SK-N-DZ (cell line): ENCODE data around the gene FREM1. TPM values are rescaled to one million over a fixed set of nuclear protein-coding genes. Genes with fewer than 3 reads are reported as not detected.
"Not testable (repeated sequence)": the region's sequence is repeated elsewhere in the genome, so short reads cannot be mapped to it uniquely, and the experiment has no call there.

Source experiments
- DNase-seq: peaks from one replicate; pipeline ENCODE4 v3.0.0-alpha.2; 2015; ENCODE audit warnings: low spot score
- polyA plus RNA-seq, 2 experiments: library from polyadenylated mRNA; depleted of rRNA; stranded (reverse); fragments of >200 nt; gene quantifications; 2 replicates each; pipeline ENCODE4 v1.2.3, GENCODE V29; 2014

Gene FREM1
- polyA plus RNA-seq (2014; cell fraction: cytosol; rRNA removed) = 0.23 and 0.30 TPM in 2 replicates
- polyA plus RNA-seq (2014; cell fraction: nucleus; rRNA removed) = 0.35 and 0.97 TPM in 2 replicates

- DNase-seq = no peak
Observed at GRCh38 chr9:14909961-14910805, at the start of gene FREM1. TSS of gene FREM1 (minus strand) at chr9:14910428. CDS start at chr9:14868977, 41,451 bp downstream.

- DNase-seq = no peak
Observed at GRCh38 chr9:14958989-14959388, 48.8 kb upstream of the FREM1 start.

- no peak for DNase-seq
Observed at GRCh38 chr9:14957109-14957508, 46.9 kb upstream of the FREM1 start.

- DNase-seq = no peak
Observed at GRCh38 chr9:14956208-14956607, 46.0 kb upstream of the FREM1 start.

- no peak for DNase-seq
Observed at GRCh38 chr9:14945351-14945750, 35.1 kb upstream of the FREM1 start.

- no peak for DNase-seq
Observed at GRCh38 chr9:14941501-14942405, 31.5 kb upstream of the FREM1 start.

- no peak for DNase-seq
Observed at GRCh38 chr9:14939378-14939777, 29.1 kb upstream of the FREM1 start.

- no peak for DNase-seq
Observed at GRCh38 chr9:14937216-14937615, 27.0 kb upstream of the FREM1 start.

GRCh38 chr9:14936491-14936890 lies 26.3 kb upstream of the FREM1 start:
- DNase-seq = no peak

GRCh38 chr9:14935964-14936363 lies 25.7 kb upstream of the FREM1 start:
- DNase-seq = no peak

- DNase-seq = no peak
Observed at GRCh38 chr9:14935106-14935751, 25.0 kb upstream of the FREM1 start.

GRCh38 chr9:14932641-14933040 lies 22.4 kb upstream of the FREM1 start:
- no peak for DNase-seq

- no peak for DNase-seq
Observed at GRCh38 chr9:14932231-14932630, 22.0 kb upstream of the FREM1 start.

GRCh38 chr9:14926941-14927624 lies 16.9 kb upstream of the FREM1 start:
- DNase-seq = peak; percentile 50

GRCh38 chr9:14924230-14925219 lies 14.3 kb upstream of the FREM1 start:
- no peak for DNase-seq

GRCh38 chr9:14923701-14924100 lies 13.5 kb upstream of the FREM1 start:
- DNase-seq = no peak

GRCh38 chr9:14920805-14921204 lies 10.6 kb upstream of the FREM1 start:
- not testable (repeated sequence) for DNase-seq

GRCh38 chr9:14913366-14913765 lies 3.1 kb upstream of the FREM1 start:
- DNase-seq = no peak

- no peak for DNase-seq
Observed at GRCh38 chr9:14912859-14913258, 2.6 kb upstream of the FREM1 start.

- no peak for DNase-seq
Observed at GRCh38 chr9:14911046-14911445, 818 bp upstream of the FREM1 start.
